GM12892 (cell line): ENCODE results near the gene CYP1A2.

ENCODE experiments used
- DNase-seq: peaks from one replicate; pipeline ENCODE4 v3.0.0; 2011; ENCODE audit not compliant: insufficient read length
- FAIRE-seq: peaks from 2 replicates; lab custom pipeline; 2011; peaks lifted over from hg19 to GRCh38; lab: Jason Lieb, UNC
- POLR2A ChIP-seq: IDR thresholded peaks from 2 replicates; pipeline ENCODE4 v1.6.1; 2011; ENCODE audit warnings: low read depth, low read length, control low read depth
- POLR2AphosphoS5 ChIP-seq: IDR thresholded peaks from 2 replicates; pipeline ENCODE4 v1.6.1; 2011; ENCODE audit warnings: low read depth, low read length, control low read depth
- TAF1 ChIP-seq: IDR thresholded peaks from 2 replicates; pipeline ENCODE4 v1.6.1; 2011; ENCODE audit warnings: low read depth, mild to moderate bottlenecking, control low read depth, low read length, borderline replicate concordance

CYP1A2 gene

GRCh38 chr15:74802862-74803447 is 54.3 kb downstream of the CYP1A2 start:
- no peak for DNase-seq
- FAIRE-seq: no peak
- TF ChIP-seq POLR2A (no peak), POLR2AphosphoS5 (no peak)

GRCh38 chr15:74804935-74805334 is 56.3 kb downstream of the CYP1A2 start:
- DNase-seq: no peak
- TF ChIP-seq POLR2AphosphoS5 (0 out of 2 replicates have a peak, but pooled peaks have one; percentile 39), TAF1 (no peak)
- FAIRE-seq: no peak
